Mesenteric fat pad (tissue), 1 donor: ENCODE measurements around the gene SLC17A2. TPM values are rescaled to one million over a fixed set of nuclear protein-coding genes. Genes with fewer than 3 reads are reported as not detected.

Experiments used
- DNase-seq: peaks from one replicate; pipeline ENCODE4 v3.0.0-alpha.2; 2020; ENCODE audit warnings: low spot score
- long read RNA-seq: library from polyadenylated mRNA; unstranded; transcript quantifications from one replicate; pipeline ENCODE4 v2.0.0, GENCODE V29; 2020
- total RNA-seq: library from RNA; stranded (reverse); fragmentation: NEBNext Ultra II Directional; extraction: Animal tissue kit (Norgen Biotek cat#: 25700); gene quantifications from one replicate; pipeline ENCODE4 v1.2.1, GENCODE V29; 2021
- donor health status: DM: yes; HTN: yes; CAD: no.

The SLC17A2 gene
- not detected for total RNA-seq
- long read RNA-seq: 0 reads

DNA sequence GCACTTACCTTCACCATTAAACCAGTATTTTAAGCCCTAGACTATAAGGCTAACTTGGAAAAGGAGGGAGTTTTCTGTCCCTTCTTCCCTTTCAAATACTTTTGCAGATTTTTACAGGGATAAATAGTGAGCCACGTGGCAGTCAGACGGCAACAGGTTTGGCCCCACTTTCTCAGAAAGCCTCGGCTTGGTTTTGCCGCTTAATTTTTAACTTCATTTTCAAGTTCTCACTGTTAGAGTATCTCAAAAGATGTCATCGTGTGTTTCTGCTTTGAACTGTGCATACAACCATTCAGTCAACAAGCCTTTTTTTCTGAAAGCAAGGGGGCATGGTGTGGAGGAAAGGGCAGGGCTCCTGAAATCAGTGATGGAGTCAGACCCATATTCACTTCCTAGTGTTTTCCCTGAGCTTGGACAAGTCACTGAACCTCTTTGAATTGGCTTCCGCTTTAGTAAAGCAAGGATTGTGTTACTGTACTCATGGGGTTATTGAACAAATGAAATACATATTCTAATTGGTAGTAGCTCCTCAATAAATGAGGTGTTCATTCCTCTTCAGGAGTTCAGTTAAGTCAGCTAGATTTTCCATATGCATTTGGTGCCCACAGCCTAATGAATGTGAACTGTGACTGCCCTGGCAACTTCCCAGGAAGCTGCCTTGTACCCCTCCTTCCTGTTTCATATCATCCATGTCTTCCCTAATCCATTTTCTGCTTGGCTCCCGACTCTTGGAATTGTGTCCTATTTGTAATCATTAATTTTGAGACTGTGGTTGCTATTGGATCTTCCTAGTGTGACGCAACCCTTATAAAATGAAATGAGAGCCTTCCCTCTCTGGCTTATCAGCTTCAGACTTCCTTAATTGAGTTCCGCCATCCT, at the start of gene SLC17A2:
Gene SLC17A2, minus strand, starts transcription at position 160 of the 879 bp plus-strand sequence. CDS start 4,895 bp downstream, outside the sequence.
- no peak for DNase-seq

DNA sequence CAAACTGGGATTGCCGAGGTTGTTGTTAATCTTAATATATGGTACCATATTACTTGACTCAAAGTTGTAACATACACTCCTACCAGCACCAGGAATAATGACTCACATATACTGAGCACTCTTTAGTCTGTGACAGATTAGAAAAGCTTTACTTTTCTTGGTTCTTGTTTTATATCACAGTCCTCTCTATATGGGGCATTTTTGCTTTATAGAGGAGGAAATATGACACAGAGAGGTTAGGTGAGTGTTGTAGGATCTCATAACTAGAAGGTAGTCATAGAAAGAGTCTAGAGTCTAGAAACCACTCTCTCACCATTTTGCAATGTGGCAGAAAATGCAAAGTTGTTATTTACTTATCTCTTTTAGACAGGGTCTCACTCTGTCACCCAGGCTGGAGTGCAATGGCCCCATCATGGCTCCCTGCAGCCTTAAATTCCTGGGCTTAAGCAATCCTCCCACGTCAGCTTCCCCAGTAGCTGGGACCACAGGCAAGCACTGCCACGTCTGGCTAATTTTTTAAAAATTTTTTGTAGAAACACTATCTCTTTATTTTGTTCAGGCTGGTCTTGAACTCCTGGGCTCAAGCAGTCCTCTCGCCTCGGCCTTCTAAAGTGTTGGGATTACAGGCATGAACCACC, 45.6 kb upstream of the SLC17A2 start:
- DNase-seq: no peak

DNA sequence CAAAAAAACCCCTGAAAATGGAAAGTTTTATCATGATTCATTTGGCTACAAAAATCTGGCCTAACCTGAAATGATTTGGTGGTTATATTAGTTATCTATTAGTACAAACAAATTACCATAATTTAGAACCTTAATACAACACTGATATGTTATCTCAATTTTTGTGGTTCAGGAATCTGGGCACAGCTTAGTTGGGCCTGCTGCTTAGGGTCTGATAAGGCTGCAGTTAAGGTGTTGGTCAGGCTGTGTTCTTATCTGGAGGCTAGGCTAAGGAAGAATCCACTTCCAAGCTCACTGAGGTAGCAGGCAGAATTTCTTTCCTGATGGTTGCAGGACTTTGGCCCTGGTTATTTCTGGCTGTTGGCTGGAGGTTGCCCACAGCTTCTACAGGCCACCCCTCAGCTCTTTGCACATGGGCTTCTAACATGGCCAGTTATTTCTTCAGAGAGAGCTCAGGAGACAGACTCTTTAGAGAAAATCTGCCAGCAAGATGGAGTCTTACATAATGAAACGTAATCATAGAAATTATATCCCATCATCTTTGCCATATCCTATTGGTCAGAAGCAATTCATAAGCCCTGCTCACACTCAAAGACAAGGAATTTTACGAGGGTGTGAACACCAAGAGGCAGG, 43.5 kb upstream of the SLC17A2 start:
- no peak for DNase-seq

GRCh38 chr6:25972902-25973301, 42.4 kb upstream of the SLC17A2 start:
- no peak for DNase-seq

DNA sequence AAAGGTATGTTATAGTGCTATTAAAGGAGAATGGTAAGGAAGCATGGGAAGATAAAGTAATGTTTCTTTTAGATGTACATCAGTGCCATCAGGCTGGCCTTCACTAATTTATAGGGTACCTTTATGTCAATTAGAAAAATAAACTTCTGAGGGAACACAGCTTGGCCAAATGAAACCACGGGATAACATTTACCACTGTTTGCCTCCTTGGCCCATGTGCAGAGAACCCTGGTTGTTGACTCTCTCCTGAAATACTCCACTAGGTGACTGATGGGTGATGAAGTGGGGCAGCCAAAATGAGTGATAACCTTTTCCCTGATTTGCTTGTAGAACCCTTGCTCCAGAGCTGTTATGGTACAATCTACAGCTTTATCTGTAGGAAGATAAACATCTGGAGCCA, 41.6 kb upstream of the SLC17A2 start:
- DNase-seq: no peak

DNA sequence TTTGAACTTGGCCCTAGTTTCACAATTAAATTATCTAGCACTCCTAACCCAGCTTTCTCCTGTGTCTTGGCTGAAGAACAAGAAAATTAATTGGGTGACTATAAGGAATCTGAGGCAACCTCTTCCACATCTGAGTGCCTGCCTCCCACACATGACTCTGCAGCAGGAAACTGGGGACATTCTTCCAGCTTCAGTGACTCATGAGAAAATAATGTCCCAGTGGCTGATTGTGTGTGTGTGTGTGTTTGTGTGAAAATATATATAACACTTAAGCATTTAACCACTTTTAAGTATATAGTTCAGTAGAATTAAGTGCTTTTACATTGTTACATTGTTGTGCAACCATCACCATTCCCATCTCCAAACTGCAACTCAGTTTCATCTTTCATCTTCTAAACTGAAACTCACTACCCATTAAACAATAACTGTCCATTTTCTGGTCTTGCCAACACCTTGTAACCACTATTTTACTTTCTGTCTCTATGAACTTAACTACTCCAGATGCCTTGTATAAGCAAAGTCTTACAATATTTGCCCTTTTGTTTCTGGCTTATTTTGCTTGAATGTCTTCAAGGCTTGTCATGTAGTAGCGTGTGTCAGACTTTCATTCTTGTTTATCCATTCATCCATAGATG, 40.8 kb upstream of the SLC17A2 start:
- DNase-seq: no peak

DNA sequence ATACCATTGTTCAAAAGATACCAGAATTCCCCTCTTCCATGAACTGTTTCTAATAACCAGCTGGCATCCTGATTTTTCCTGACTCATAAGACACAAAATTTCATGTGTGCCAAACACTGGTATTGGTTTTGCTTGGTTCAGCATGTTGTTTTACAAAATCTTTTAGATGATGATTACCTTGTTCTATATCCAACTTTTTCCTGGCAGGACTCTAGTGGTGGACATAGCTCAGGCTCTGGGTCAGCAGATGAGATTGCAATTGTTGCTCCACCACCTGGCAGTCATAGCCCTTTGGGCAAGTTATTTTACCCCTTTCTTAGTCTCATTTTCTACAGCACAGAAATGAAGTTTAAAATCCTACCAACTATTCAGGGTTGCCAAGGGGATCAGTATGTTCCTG, 38.3 kb upstream of the SLC17A2 start:
- no peak for DNase-seq

DNA sequence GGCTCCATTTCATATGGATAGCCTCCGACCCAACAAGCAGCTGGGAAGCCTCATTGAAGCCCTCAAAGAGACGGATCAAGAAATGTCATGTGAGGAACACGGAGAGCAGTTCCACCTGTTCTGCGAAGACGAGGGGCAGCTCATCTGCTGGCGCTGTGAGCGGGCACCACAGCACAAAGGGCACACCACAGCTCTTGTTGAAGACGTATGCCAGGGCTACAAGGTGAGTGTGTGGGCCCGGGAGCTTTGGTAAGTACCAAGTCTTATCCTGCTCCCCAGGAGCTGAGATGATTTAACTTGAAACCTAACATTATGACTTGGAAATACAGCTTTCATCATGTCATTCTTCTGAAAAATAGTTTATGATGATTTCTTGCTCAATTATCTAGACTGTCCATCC, 36.2 kb upstream of the SLC17A2 start:
- no peak for DNase-seq

- no peak for DNase-seq
These were observed 34.6 kb upstream of the SLC17A2 start for GRCh38 chr6:25965058-25965457.

DNA sequence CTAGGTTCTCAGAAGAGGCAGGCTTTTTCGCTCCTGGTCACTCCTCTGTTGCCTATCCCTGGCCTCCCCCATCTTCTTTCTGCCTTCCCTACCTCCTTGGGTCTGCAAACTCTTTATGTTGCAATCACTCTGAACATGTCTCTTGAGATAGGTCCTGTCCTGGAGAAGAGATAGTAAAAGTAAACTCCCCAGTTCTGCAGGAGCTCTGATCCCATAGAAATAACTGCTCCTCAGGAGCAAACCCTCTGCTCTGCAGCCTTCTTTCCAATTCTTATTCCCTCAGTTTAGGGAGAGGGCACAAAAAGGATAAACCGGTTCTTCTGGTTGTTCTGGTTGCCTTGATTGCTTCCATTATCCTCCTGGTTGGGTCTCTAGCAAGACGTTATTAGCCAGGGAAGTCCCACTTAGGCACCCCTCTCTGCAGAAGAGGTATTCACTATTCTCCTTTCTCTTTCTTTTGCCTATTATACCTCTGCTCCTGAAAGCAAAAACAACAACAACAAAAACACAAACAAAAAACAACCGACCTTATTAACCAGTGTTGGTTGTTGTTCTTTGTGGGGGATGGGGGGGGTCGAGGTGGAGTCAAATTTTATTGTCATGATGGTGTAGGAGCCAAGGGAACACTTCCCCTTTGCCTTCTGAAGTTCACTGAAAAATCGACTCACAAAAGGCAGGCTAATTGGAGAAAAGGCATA, 33.1 kb upstream of the SLC17A2 start:
- no peak for DNase-seq

- no peak for DNase-seq
These were observed 31.9 kb upstream of the SLC17A2 start, which contains the start of gene TRIM38 for GRCh38 chr6:25962149-25963127. TSS of gene TRIM38 (plus strand) at chr6:25962802. CDS start at chr6:25966523, 3,721 bp downstream.

- no peak for DNase-seq
These were observed 31.2 kb upstream of the SLC17A2 start for GRCh38 chr6:25961619-25962148.

- no peak for DNase-seq
These were observed 30.2 kb upstream of the SLC17A2 start for GRCh38 chr6:25960734-25961133.

- no peak for DNase-seq
These were observed 29.5 kb upstream of the SLC17A2 start for GRCh38 chr6:25959890-25960536.

DNA sequence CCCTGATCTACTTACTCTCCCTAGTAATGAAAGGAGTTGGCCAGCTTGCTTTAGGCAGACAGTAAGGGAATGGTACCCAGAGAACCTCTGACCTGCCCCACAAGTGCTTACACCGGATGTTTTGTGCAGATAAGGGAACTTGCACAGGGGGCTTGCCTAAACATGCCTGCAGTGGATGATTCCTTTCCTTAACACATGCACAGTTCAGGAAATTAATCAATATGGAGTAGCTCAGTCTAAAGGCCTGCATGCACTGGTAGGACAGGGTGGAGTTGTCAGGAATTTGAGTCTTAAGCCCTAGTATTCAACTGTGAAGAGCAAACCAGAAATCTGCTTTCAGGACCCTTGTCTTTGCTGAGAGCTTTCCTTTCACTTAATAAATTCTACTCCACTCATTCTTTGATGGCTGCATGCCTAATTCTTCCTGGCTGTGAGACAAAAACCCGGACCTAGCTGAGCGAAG, 28.2 kb upstream of the SLC17A2 start:
- DNase-seq: no peak

GRCh38 chr6:25956226-25956625, 25.7 kb upstream of the SLC17A2 start:
- no peak for DNase-seq

GRCh38 chr6:25954756-25955155, 24.3 kb upstream of the SLC17A2 start:
- no peak for DNase-seq

GRCh38 chr6:25953733-25954132, 23.2 kb upstream of the SLC17A2 start:
- DNase-seq: no peak

GRCh38 chr6:25952535-25952934, 22.0 kb upstream of the SLC17A2 start:
- DNase-seq: no peak
